ENCODE measurements around the gene GPX3. TPM values are rescaled to one million over a fixed set of nuclear protein-coding genes. Genes with fewer than 3 reads are reported as not detected.

GPX3 gene
- total and polyA plus RNA-seq, 12 donors, result 51.1 to 1,751 (median 422) TPM

- 88 to 96% (median 93%) methylated on average over 3 of the region's 3 CpGs for WGBS, 4 donors
- Histone ChIP-seq H3K36me3 (replicated peaks in 1 of 2) (no peaks in the 10 kb centered on the region), H3K27me3 (no peaks in the 10 kb centered on the region), H3K9me3 (replicated peaks in 1 of 3) (no peaks in the 10 kb centered on the region), H3K4me1 (replicated peaks in 1 of 2) (peaks cover 14 to 47% of the 10 kb centered on the region in 2 donors), H3K4me3 (no peak overlapping the region), H3K27ac (no peak overlapping the region)
- intact Hi-C loops (cut with DNase I), result no loop called here
- TF ChIP-seq POLR2A (IDR thresholded peaks at IDR 0.05) (no peak), CTCF (IDR thresholded peaks at IDR 0.05) (no peak)
- DNase-seq, result no peak
Measured at GRCh38 chr5:151077967-151078366, 57.6 kb downstream of the GPX3 start.

Other genes with a start within 250 kb of the GPX3 start
- gene SMIM3, start 241.8 kb upstream of the GPX3 start, total RNA-seq, result 10 to 100 TPM; 12.3 to 57.4 (median 30.0) TPM
- gene SMIM3, start 241.8 kb upstream of the GPX3 start, polyA plus RNA-seq, result 10 to 100 TPM; 22.1 to 25.7 (median 25.1) TPM
- gene IRGM, start 174.1 kb upstream of the GPX3 start, total RNA-seq, result under 1 TPM in 1 of 9 donors, not detected in 8; 0.25 TPM
- under 1 TPM in 1 of 3 donors, not detected in 2; 0.40 TPM for gene IRGM, start 174.1 kb upstream of the GPX3 start, polyA plus RNA-seq
- 1 to 10 TPM in 2 of 9 donors, under 1 TPM in 7; 0.12 to 7.4 (median 0.61) TPM for gene ZNF300, start 115.6 kb upstream of the GPX3 start, total RNA-seq
- 1 to 10 TPM in 2 of 3 donors, under 1 TPM in 1; 0.82 to 6.0 (median 3.3) TPM for gene ZNF300, start 115.6 kb upstream of the GPX3 start, polyA plus RNA-seq
- gene TNIP1, start 60.4 kb downstream of the GPX3 start, total RNA-seq, result 100 to 1,000 TPM in 6 of 9 donors, 10 to 100 TPM in 3; 36.6 to 129 (median 102) TPM
- gene TNIP1, start 60.4 kb downstream of the GPX3 start, polyA plus RNA-seq, result 10 to 100 TPM; 42.2 to 85.1 (median 68.1) TPM
- 100 to 1,000 TPM; 127 to 382 (median 258) TPM for gene ANXA6, start 137.2 kb downstream of the GPX3 start, total RNA-seq
- 100 to 1,000 TPM; 115 to 176 (median 139) TPM for gene ANXA6, start 137.2 kb downstream of the GPX3 start, polyA plus RNA-seq
- gene CCDC69, start 203.5 kb downstream of the GPX3 start, total RNA-seq, result 100 to 1,000 TPM; 123 to 241 (median 175) TPM
- gene CCDC69, start 203.5 kb downstream of the GPX3 start, polyA plus RNA-seq, result 100 to 1,000 TPM in 2 of 3 donors, 10 to 100 TPM in 1; 76.1 to 176 (median 148) TPM
- gene GM2A, start 232.6 kb downstream of the GPX3 start, total RNA-seq, result 10 to 100 TPM; 45.0 to 81.3 (median 57.7) TPM
- 10 to 100 TPM; 15.5 to 62.9 (median 21.4) TPM for gene GM2A, start 232.6 kb downstream of the GPX3 start, polyA plus RNA-seq

Measured in adrenal gland (tissue), 12 donors.